Liver (tissue), 9 donors: Measurements from ENCODE around the gene SLC15A2. TPM values are rescaled to one million over a fixed set of nuclear protein-coding genes. Genes with fewer than 3 reads are reported as not detected.

Experiments
- DNase-seq: peaks from one replicate; pipeline ENCODE4 v3.0.0-alpha.2; 2017; ENCODE audit warnings: low spot score
- H3K27ac ChIP-seq, 2 donors: one replicate each; pipeline ENCODE4 v1.7.0; 2013; ENCODE audit warnings: inconsistent platforms in 2 of 2, low read length in 2 of 2, control low read depth in 1 of 2, low read depth in 1 of 2, mild to moderate bottlenecking in 1 of 2
- H3K27me3 ChIP-seq, 4 donors: one replicate each; pipeline versions ENCODE4 v1.6.1 to v1.7.0; 2013; ENCODE audit warnings: low read length in 3 of 4, inconsistent platforms in 1 of 4, mild to moderate bottlenecking in 1 of 4, moderate library complexity in 1 of 4; ENCODE audit not compliant: control insufficient read depth in 4 of 4, insufficient read depth in 4 of 4
- H3K36me3 ChIP-seq, 4 donors: one replicate each; pipeline versions ENCODE4 v1.6.1 to v1.7.0; 2013; ENCODE audit warnings: low read length in 3 of 4, mild to moderate bottlenecking in 3 of 4, low read depth in 1 of 4, moderate library complexity in 1 of 4; ENCODE audit not compliant: control insufficient read depth in 4 of 4, insufficient read depth in 3 of 4
- H3K4me1 ChIP-seq, 4 donors: one replicate each; pipeline versions ENCODE4 v1.6.1 to v1.7.0; 2013; ENCODE audit warnings: low read length in 3 of 4, mild to moderate bottlenecking in 3 of 4, moderate library complexity in 1 of 4; ENCODE audit not compliant: control insufficient read depth in 4 of 4, insufficient read depth in 4 of 4
- H3K4me3 ChIP-seq, 3 donors: one replicate each; pipeline versions ENCODE4 v1.6.1 to v1.7.0; 2013; ENCODE audit warnings: low read length in 3 of 3, control low read depth in 1 of 3, low read depth in 1 of 3, mild to moderate bottlenecking in 1 of 3
- H3K9ac ChIP-seq, 2 donors: one replicate each; pipeline ENCODE4 v1.7.0; 2013; ENCODE audit warnings: low read length in 2 of 2, mild to moderate bottlenecking in 2 of 2, moderate library complexity in 2 of 2, control low read depth in 1 of 2, low read depth in 1 of 2
- H3K9me3 ChIP-seq, 4 donors: one replicate each; pipeline versions ENCODE4 v1.6.1 to v1.7.0; 2013; ENCODE audit warnings: low read length in 3 of 4; ENCODE audit not compliant: control insufficient read depth in 4 of 4
- EGR1 ChIP-seq, 2 donors: IDR thresholded peaks; 2 replicates each; pipeline ENCODE4 v1.6.1; 2016 to 2018; ENCODE audit warnings: antibody characterized with exemption in 2 of 2, low read depth in 2 of 2
- FOXA2 ChIP-seq: IDR thresholded peaks from 2 replicates; pipeline ENCODE4 v1.6.1; 2016; ENCODE audit warnings: antibody characterized with exemption
- TAF1 ChIP-seq: conservative IDR thresholded peaks from 2 replicates; pipeline ENCODE4 v1.6.1; 2016; ENCODE audit warnings: antibody characterized with exemption, mild to moderate bottlenecking
- WGBS: extraction: QIAGEN DNeasy Blood & Tissue Kit; methylation state at CpG from one replicate; pipeline ENCODE4 v1.1.7; 2013; 5-methylcytosine and 5-hydroxymethylcytosine counted together
- polyA plus RNA-seq, 2 donors: library from polyadenylated mRNA; stranded (reverse) in 1 of 2; unstranded in 1 of 2; fragments of 200-250 nt in 1 of 2; fragments of >200 nt in 1 of 2; fragmentation: Nextera tagmentation in 1 of 2; extraction: Ambion mirVana in 1 of 2; gene quantifications; one replicate each; pipeline versions ENCODE4 v1.2.1 to v1.2.3, GENCODE V29; 2013 to 2015
- total RNA-seq, 2 donors: library from RNA; depleted of rRNA; stranded (reverse); fragments of >200 nt; gene quantifications; one replicate each; pipeline ENCODE4 v1.2.3, GENCODE V29; 2014
- TF ChIP-seq, protein P1 (sequence below): IDR thresholded peaks from 2 replicates; pipeline ENCODE4 v1.6.1; 2016; ENCODE audit warnings: antibody characterized with exemption
- TF ChIP-seq, protein P2 (sequence below): fragments of 150-350 bp; IDR thresholded peaks from 2 replicates; pipeline ENCODE4 v1.5.1; 2017; ENCODE audit warnings: improper control_type of control experiment, low read depth, low read length; ENCODE audit not compliant: missing input control
- TF ChIP-seq, protein P3 (sequence below): IDR thresholded peaks from 2 replicates; pipeline ENCODE4 v1.6.1; 2016; ENCODE audit warnings: antibody characterized with exemption, mild to moderate bottlenecking
- donor health status: healthy.
- donor health status: healthy.
- donor health status: healthy.
- donor health status: healthy.
- donor health status: healthy.

SLC15A2 gene
- total and polyA plus RNA-seq, 4 donors, result 0.20 to 2.3 (median 0.56) TPM

DNA sequence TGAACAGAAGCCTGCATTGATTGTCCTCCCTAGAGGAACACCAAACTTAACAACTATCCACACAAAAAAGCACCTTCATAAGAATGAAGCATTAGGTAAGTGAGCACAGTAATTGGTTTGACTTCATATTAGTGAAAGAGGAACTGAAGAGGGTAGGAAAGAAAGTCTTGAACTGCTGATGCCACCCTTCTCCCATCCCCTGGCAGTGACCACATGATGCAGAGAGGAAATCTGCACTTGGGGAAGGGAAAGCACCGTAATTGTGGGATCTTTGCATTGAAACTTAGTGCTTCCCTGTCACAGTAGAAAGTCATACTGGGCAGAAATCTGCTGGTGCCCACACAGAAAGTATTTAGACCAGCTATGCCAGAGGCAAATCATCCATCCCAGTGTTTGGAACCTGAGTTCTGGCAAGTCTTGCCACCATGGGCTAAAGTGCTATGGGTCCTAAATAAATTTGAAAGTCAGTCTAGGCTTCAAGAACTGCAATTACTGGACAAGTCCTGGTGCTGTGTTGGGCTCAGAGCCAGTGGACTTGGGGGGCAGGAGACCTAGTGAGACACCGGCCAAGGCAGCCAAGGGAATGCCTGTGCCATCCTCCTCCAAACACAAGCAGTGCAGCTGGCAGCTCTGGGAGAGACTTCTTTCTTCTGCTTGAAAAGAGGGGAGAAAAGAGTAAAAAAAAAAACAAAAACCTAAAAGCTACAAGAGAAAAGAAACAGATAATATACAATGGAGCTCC, 63.6 kb downstream of the SLC15A2 start:
- no peak overlapping the region for H3K27ac ChIP-seq
- TF ChIP-seq TAF1, result no peak
- TF ChIP-seq EGR1 (IDR thresholded peaks at IDR 0.05; ENCODE audit: low read depth in 2 of 2), result no peak
- TF ChIP-seq, protein P1, sequence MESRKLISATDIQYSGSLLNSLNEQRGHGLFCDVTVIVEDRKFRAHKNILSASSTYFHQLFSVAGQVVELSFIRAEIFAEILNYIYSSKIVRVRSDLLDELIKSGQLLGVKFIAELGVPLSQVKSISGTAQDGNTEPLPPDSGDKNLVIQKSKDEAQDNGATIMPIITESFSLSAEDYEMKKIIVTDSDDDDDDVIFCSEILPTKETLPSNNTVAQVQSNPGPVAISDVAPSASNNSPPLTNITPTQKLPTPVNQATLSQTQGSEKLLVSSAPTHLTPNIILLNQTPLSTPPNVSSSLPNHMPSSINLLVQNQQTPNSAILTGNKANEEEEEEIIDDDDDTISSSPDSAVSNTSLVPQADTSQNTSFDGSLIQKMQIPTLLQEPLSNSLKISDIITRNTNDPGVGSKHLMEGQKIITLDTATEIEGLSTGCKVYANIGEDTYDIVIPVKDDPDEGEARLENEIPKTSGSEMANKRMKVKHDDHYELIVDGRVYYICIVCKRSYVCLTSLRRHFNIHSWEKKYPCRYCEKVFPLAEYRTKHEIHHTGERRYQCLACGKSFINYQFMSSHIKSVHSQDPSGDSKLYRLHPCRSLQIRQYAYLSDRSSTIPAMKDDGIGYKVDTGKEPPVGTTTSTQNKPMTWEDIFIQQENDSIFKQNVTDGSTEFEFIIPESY, result no peak
- TF ChIP-seq FOXA2, result no peak
- no peak for DNase-seq
- H3K9me3 ChIP-seq, result peaks cover 0 to under 1% (median 0%) of the 10 kb centered on the region in 4 donors
- H3K4me3 ChIP-seq, result no peak overlapping the region
- no peaks in the 10 kb centered on the region for H3K4me1 ChIP-seq
- 84% methylated on average over 2 of the region's 2 CpGs for WGBS
- no peaks in the 10 kb centered on the region for H3K27me3 ChIP-seq
- no peaks in the 10 kb centered on the region for H3K36me3 ChIP-seq
- H3K9ac ChIP-seq, result no peak overlapping the region

DNA sequence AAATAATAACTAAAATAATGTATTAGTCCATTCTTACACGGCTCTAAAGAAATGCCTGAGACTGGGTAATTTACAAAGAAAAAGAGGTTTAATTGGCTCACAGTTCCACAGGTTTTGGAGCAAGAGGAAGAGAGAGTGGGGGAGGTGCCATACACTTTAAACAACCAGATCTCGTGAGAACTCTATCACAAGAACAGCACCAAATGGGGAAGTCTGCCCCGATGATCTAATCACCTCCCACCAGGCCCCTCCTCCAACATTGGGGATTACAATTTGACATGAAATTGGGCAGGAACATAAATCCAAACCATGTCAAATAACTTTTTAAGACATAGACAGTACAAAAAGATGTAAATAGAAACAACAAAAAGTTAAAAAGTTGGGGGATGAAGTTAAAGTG, 64.6 kb downstream of the SLC15A2 start:
- no peak for DNase-seq

More for the DNA sequence above, 64.6 kb downstream of the SLC15A2 start:
- no peak for TF ChIP-seq EGR1 (IDR thresholded peaks at IDR 0.05; ENCODE audit: low read depth in 2 of 2)
- TF ChIP-seq, protein P2, sequence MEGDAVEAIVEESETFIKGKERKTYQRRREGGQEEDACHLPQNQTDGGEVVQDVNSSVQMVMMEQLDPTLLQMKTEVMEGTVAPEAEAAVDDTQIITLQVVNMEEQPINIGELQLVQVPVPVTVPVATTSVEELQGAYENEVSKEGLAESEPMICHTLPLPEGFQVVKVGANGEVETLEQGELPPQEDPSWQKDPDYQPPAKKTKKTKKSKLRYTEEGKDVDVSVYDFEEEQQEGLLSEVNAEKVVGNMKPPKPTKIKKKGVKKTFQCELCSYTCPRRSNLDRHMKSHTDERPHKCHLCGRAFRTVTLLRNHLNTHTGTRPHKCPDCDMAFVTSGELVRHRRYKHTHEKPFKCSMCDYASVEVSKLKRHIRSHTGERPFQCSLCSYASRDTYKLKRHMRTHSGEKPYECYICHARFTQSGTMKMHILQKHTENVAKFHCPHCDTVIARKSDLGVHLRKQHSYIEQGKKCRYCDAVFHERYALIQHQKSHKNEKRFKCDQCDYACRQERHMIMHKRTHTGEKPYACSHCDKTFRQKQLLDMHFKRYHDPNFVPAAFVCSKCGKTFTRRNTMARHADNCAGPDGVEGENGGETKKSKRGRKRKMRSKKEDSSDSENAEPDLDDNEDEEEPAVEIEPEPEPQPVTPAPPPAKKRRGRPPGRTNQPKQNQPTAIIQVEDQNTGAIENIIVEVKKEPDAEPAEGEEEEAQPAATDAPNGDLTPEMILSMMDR, result no peak
- TF ChIP-seq, protein P3, sequence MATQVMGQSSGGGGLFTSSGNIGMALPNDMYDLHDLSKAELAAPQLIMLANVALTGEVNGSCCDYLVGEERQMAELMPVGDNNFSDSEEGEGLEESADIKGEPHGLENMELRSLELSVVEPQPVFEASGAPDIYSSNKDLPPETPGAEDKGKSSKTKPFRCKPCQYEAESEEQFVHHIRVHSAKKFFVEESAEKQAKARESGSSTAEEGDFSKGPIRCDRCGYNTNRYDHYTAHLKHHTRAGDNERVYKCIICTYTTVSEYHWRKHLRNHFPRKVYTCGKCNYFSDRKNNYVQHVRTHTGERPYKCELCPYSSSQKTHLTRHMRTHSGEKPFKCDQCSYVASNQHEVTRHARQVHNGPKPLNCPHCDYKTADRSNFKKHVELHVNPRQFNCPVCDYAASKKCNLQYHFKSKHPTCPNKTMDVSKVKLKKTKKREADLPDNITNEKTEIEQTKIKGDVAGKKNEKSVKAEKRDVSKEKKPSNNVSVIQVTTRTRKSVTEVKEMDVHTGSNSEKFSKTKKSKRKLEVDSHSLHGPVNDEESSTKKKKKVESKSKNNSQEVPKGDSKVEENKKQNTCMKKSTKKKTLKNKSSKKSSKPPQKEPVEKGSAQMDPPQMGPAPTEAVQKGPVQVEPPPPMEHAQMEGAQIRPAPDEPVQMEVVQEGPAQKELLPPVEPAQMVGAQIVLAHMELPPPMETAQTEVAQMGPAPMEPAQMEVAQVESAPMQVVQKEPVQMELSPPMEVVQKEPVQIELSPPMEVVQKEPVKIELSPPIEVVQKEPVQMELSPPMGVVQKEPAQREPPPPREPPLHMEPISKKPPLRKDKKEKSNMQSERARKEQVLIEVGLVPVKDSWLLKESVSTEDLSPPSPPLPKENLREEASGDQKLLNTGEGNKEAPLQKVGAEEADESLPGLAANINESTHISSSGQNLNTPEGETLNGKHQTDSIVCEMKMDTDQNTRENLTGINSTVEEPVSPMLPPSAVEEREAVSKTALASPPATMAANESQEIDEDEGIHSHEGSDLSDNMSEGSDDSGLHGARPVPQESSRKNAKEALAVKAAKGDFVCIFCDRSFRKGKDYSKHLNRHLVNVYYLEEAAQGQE, result no peak
- TF ChIP-seq, protein P1, result no peak
- H3K27me3 ChIP-seq, result no peaks in the 10 kb centered on the region
- H3K9me3 ChIP-seq, result peaks cover 0 to 8% (median 0%) of the 10 kb centered on the region in 4 donors
- H3K4me3 ChIP-seq, result no peak overlapping the region
- H3K4me1 ChIP-seq, result no peaks in the 10 kb centered on the region
- WGBS, result 71% methylated on average over 3 of the region's 3 CpGs
- H3K36me3 ChIP-seq, result no peaks in the 10 kb centered on the region
- H3K9ac ChIP-seq, result no peak overlapping the region
- no peak overlapping the region for H3K27ac ChIP-seq
